ENCODE results near the gene GALNT7.

GALNT7 gene

DNA sequence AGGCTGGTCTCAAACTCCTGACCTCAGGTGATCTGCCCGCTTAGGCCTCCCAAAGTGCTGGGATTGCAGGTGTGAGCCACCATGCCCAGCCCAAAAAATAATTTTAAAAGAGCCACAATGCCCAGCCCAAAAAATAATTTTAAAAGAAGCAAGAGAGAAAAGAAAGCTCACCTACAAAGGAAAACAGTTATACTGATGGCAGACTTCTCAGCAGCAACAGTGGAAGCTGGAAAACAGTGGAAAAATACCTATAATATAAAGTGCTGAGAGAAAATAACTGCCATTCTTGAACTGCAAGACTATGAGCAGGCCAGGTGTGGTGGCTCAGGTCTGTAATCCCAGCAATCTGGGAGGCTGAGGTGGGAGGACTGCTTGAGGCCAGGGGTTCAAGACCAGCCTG lies 178.9 kb downstream of the GALNT7 start:
- peaks cover 4% of the 10 kb centered on the region for H3K4me1 Mint-ChIP-seq (ENCODE audit: low read depth)
- H3K4me3 Mint-ChIP-seq: no peak overlapping the region
- no peak overlapping the region for H3K27ac Mint-ChIP-seq
- H3K9me3 Mint-ChIP-seq: no peaks in the 10 kb centered on the region
- peaks cover 3% of the 10 kb centered on the region for H3K36me3 Mint-ChIP-seq (ENCODE audit: low read depth)
- peaks cover 46% of the 10 kb centered on the region for H3K27me3 Mint-ChIP-seq (ENCODE audit: low read depth)

DNA sequence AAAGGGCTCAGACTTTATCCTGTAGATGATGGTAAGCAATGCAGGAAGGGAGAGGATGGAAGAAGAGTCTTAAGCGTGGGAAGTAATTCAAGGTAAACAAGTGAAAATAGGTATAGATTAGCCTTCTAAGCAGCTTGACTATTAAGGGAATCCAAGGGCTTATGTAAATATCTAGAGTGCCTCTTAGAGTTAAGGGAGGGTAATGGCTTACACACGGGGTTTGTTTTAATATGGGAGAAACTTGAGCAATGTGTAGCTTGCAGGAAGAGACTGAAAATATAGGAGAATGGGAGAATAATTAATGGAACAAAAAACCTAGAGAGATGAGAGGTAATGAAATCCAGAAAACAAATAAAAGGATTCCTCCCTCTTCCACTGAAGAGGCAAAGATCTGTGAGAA lies 189.3 kb downstream of the GALNT7 start:
- Mint-ChIP-seq H3K9me3 (peaks cover 3% of the 10 kb centered on the region), H3K27ac (no peak overlapping the region), H3K27me3 (ENCODE audit: low read depth) (peaks cover 17% of the 10 kb centered on the region), H3K4me1 (ENCODE audit: low read depth) (peaks cover 4% of the 10 kb centered on the region), H3K36me3 (ENCODE audit: low read depth) (peaks cover 2% of the 10 kb centered on the region), H3K4me3 (no peak overlapping the region)

DNA sequence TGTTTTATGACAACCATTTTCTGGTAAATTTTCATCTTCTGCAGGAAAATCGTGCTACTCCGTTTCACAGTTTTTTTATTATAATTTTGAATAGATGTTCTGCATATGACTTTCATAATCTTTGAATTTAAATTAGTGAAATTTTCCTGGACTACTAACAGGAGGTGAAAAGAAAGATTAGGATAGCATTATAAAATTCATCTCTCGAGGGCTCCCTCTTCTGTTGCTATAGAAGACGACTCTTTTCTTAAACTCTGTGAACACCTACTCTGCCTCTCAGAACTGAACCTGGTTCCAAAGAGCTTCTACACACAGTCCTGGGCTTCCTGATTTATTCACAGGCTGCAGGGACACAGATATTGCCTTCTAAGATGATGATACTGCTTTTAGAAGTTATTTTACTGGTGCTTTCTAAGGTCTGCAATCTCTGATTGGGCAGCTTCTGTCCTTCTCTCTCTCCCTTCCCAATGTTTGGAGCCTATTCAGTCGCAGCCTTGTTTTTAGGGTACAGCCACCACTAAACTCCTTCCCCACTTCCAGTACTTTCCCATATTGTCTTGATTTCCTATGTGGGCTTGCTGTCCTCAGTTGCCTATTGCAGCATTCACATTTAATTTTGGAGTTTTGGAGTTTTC lies 192.1 kb downstream of the GALNT7 start:
- H3K27me3 Mint-ChIP-seq (ENCODE audit: low read depth): peaks cover 4% of the 10 kb centered on the region
- peaks cover 5% of the 10 kb centered on the region for H3K36me3 Mint-ChIP-seq (ENCODE audit: low read depth)
- peaks cover 12% of the 10 kb centered on the region for H3K4me1 Mint-ChIP-seq (ENCODE audit: low read depth)
- no peak overlapping the region for H3K4me3 Mint-ChIP-seq
- no peak overlapping the region for H3K27ac Mint-ChIP-seq
- peaks cover 3% of the 10 kb centered on the region for H3K9me3 Mint-ChIP-seq

DNA sequence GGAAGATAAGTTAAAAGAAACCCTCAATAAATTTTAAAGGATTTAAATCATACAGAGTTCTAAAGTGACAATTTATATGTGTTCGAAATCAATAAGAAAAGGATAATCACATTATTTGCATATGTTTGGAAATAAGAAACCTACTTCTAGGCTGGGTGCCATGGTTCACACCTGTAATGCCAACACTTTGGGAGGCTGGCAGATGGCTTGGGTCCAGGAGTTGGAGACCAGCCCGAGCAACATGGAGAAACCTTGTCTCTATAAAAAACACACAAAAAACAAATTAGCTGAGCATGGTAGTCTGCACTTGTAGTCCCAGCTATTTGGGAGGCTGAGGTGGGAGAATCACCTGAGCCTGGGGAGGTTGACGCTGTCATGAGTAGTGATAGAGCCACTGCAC lies 194.1 kb downstream of the GALNT7 start:
- H3K36me3 Mint-ChIP-seq (ENCODE audit: low read depth): peaks cover 5% of the 10 kb centered on the region
- H3K9me3 Mint-ChIP-seq: peaks cover 3% of the 10 kb centered on the region
- H3K27me3 Mint-ChIP-seq (ENCODE audit: low read depth): peaks cover 4% of the 10 kb centered on the region
- H3K4me3 Mint-ChIP-seq: no peak overlapping the region
- peaks cover 27% of the 10 kb centered on the region for H3K4me1 Mint-ChIP-seq (ENCODE audit: low read depth)
- no peak overlapping the region for H3K27ac Mint-ChIP-seq

- peaks cover 5% of the 10 kb centered on the region for H3K36me3 Mint-ChIP-seq (ENCODE audit: low read depth)
- peak overlapping the region; percentile 55 for H3K27ac Mint-ChIP-seq
- peaks cover 4% of the 10 kb centered on the region for H3K27me3 Mint-ChIP-seq (ENCODE audit: low read depth)
- H3K4me1 Mint-ChIP-seq (ENCODE audit: low read depth): peaks cover 36% of the 10 kb centered on the region
- H3K4me3 Mint-ChIP-seq: peak overlapping the region; percentile 25
- H3K9me3 Mint-ChIP-seq: no peaks in the 10 kb centered on the region
Measured at GRCh38 chr4:173365359-173365996, 196.9 kb downstream of the GALNT7 start.

DNA sequence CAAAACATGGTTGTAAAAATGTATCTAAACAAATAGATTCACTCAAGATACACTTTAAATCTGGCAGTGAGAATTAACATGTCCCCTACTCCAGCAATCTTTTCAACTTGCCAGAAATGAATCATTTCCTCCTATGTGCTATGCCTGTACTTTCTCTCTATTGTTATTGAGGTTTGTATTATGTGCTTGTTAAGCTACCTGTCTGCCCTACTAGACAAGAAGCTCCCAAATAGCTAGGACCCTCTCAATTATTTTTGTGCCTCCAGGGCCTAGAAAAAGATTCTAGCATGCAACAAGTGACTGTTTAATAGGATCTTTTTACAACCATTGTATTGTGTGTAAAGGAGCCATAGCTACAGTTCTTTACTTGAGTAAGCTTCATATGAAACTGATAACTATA lies 198.7 kb downstream of the GALNT7 start:
- no peaks in the 10 kb centered on the region for H3K9me3 Mint-ChIP-seq
- H3K4me1 Mint-ChIP-seq (ENCODE audit: low read depth): peaks cover 36% of the 10 kb centered on the region
- no peaks in the 10 kb centered on the region for H3K27me3 Mint-ChIP-seq (ENCODE audit: low read depth)
- peaks cover 6% of the 10 kb centered on the region for H3K36me3 Mint-ChIP-seq (ENCODE audit: low read depth)
- H3K27ac Mint-ChIP-seq: peak overlapping the region; percentile 71
- peak overlapping the region; percentile 59 for H3K4me3 Mint-ChIP-seq

DNA sequence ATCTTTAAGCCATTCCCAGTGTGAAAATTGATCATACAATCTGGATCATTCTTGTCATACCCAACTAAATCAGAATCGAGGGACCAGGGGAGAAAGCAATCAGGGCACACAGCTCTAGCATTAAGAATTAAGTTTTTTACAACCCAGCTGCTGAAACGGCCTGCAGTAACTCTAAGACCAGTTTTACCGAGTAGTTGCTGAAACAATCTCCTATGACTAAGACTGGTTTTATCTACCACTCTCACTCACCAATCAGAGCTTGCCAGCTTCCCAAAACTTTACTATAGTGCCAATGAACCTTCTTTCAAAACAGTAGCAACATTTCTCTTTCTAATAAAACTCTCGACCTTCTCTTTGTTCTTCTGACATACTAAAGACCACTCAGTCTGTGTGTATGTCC lies 199.3 kb downstream of the GALNT7 start:
- H3K4me3 Mint-ChIP-seq: peak overlapping the region; percentile 59
- no peaks in the 10 kb centered on the region for H3K27me3 Mint-ChIP-seq (ENCODE audit: low read depth)
- H3K36me3 Mint-ChIP-seq (ENCODE audit: low read depth): peaks cover 4% of the 10 kb centered on the region
- peaks cover 37% of the 10 kb centered on the region for H3K4me1 Mint-ChIP-seq (ENCODE audit: low read depth)
- H3K27ac Mint-ChIP-seq: peak overlapping the region; percentile 44
- H3K9me3 Mint-ChIP-seq: no peaks in the 10 kb centered on the region

- peak overlapping the region; percentile 100 for H3K4me3 Mint-ChIP-seq
- peaks cover 7% of the 10 kb centered on the region for H3K36me3 Mint-ChIP-seq (ENCODE audit: low read depth)
- H3K27ac Mint-ChIP-seq: peak overlapping the region; percentile 99
- no peaks in the 10 kb centered on the region for H3K27me3 Mint-ChIP-seq (ENCODE audit: low read depth)
- peaks cover 44% of the 10 kb centered on the region for H3K4me1 Mint-ChIP-seq (ENCODE audit: low read depth)
- H3K9me3 Mint-ChIP-seq: no peaks in the 10 kb centered on the region
Measured at GRCh38 chr4:173370130-173370476, 201.5 kb downstream of the GALNT7 start.

GRCh38 chr4:173370477-173371291 lies 202.1 kb downstream of the GALNT7 start, which contains the start of gene SAP30:
Gene SAP30, plus strand, starts transcription at chr4:173370954. Its CDS starts 229 bp downstream, at chr4:173371183.
- Mint-ChIP-seq H3K4me1 (ENCODE audit: low read depth) (peaks cover 38% of the 10 kb centered on the region), H3K27me3 (ENCODE audit: low read depth) (no peaks in the 10 kb centered on the region), H3K9me3 (no peaks in the 10 kb centered on the region), H3K4me3 (peak within 1 kb of the TSS; percentile 100), H3K36me3 (ENCODE audit: low read depth) (peaks cover 7% of the 10 kb centered on the region), H3K27ac (peak within 1 kb of the TSS; percentile 99)

- Mint-ChIP-seq H3K4me3 (peak overlapping the region; percentile 92), H3K4me1 (ENCODE audit: low read depth) (peaks cover 31% of the 10 kb centered on the region), H3K27me3 (ENCODE audit: low read depth) (no peaks in the 10 kb centered on the region), H3K9me3 (no peaks in the 10 kb centered on the region), H3K36me3 (ENCODE audit: low read depth) (peaks cover 12% of the 10 kb centered on the region), H3K27ac (peak overlapping the region; percentile 88)
Measured at GRCh38 chr4:173371292-173372192, 202.9 kb downstream of the GALNT7 start.
